ENCODE data around the gene SSU72.
A peak's percentile ranks its signal among the peaks of the same experiment; 100 is the strongest.

SSU72 gene

GRCh38 chr1:1603671-1604373 lies 29.2 kb upstream of the SSU72 start:
- Mint-ChIP-seq H3K4me3 (no peak overlapping the region), H3K36me3 (no peaks in the 10 kb centered on the region), H3K27me3 (peaks cover 4 to 9% of the 10 kb centered on the region in 2 donors)

GRCh38 chr1:1602968-1603506 lies 28.4 kb upstream of the SSU72 start:
- peak overlapping the region; percentile 69 for H3K27ac Mint-ChIP-seq
- H3K4me1 Mint-ChIP-seq = peaks cover 25 to 42% of the 10 kb centered on the region in 2 donors
- peaks cover 6 to 14% of the 10 kb centered on the region in 2 donors for H3K27me3 Mint-ChIP-seq
- ATAC-seq (replicated peaks) (peak in 1 of 2 donors; percentile 6), DNase-seq (no peak)
- peak overlapping the region; percentile 32 to 53 for H3K4me3 Mint-ChIP-seq
- no peaks in the 10 kb centered on the region for H3K9me3 Mint-ChIP-seq
- H3K36me3 Mint-ChIP-seq = no peaks in the 10 kb centered on the region

More at GRCh38 chr1:1603671-1604373, 29.2 kb upstream of the SSU72 start:
- ATAC-seq (replicated peaks) (no peak), DNase-seq (no peak)
- Mint-ChIP-seq H3K9me3 (no peaks in the 10 kb centered on the region), H3K4me1 (peaks cover 25 to 39% of the 10 kb centered on the region in 2 donors), H3K27ac (peak overlapping the region; percentile 62)

DNA sequence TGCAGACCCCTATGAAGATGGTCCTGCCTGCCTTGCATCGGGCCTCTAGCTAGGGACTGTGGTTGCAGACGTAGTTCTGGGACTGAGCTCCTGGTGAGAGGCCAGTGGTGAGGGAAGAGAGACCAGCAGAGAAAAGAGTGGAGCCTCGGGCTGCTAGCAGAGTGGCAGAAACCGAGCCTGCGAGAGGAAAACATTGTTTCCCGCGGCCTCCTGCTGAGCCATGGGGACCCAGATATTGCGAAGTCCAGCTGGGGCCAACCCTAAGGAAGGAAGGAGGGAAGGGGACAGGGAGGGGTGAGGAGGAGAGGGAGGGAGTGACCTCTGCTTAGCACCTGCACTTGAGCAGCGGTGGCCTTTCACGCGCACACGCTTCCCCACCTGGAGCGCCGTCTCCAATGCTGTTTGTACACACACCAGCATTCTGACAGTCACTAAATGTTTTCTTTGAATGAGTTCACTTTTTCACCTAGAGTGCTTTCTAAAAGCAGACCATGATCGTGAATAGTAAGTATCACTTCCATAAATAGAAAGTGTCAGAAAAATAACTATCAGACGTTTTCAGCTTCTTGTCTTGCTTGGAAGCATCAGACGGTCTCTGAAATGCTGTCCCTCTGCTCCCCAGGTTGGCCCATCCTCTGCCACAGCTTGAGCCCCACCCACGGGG lies 27.8 kb upstream of the SSU72 start:
- Mint-ChIP-seq H3K4me3 (peak overlapping the region; percentile 32 to 53), H3K9me3 (no peaks in the 10 kb centered on the region), H3K36me3 (no peaks in the 10 kb centered on the region), H3K27ac (peak overlapping the region; percentile 69), H3K4me1 (peaks cover 26 to 43% of the 10 kb centered on the region in 2 donors), H3K27me3 (peaks cover 6 to 19% of the 10 kb centered on the region in 2 donors)
- no peak for DNase-seq
- ATAC-seq (replicated peaks) = peak; percentile 35 to 50

DNA sequence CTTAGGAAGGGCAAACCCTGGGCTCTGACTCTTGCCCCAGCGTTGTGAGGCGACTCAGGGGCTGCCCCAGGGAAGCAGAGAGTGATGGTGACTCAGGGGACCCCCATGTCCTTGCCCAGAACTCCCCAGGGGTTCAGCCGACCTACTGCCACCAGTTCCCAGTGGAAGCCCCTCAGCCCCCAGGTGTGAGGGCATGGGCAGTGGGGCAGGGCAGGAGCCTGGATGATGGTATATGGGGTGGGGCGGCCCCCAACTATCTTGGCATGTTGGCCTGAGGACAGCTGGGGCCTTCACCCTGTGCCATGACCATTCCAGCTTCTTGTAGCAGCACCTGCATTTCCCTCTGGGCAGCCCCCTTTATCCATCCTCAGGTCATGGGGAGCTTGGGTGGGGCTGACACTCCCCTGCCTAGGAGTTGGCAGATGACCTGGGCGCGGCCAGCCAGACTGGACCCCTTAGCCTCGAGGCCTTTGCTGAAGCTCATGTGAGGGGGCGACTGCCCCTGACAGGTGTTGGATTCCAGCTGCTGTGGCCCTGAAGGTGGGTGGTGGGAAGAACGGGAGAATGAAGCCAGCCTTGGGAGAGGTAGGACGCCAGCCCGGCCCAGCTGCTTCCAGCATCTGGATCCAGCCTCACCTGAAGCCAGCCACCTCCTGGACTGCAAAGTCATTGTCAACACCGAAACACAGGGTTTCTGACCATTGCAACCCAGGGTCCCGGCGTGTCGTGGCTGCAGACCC lies 27.1 kb upstream of the SSU72 start:
- peaks cover 6 to 19% of the 10 kb centered on the region in 2 donors for H3K27me3 Mint-ChIP-seq
- H3K4me1 Mint-ChIP-seq = peaks cover 20 to 36% of the 10 kb centered on the region in 2 donors
- peak overlapping the region; percentile 44 to 69 for H3K4me3 Mint-ChIP-seq
- no peaks in the 10 kb centered on the region for H3K9me3 Mint-ChIP-seq
- ATAC-seq (replicated peaks) (no peak), DNase-seq (no peak)
- no peaks in the 10 kb centered on the region for H3K36me3 Mint-ChIP-seq
- H3K27ac Mint-ChIP-seq = no peak overlapping the region

GRCh38 chr1:1600861-1601563 lies 26.3 kb upstream of the SSU72 start:
- Mint-ChIP-seq H3K4me3 (peak overlapping the region; percentile 69 to 78), H3K9me3 (no peaks in the 10 kb centered on the region), H3K4me1 (peaks cover 20 to 33% of the 10 kb centered on the region in 2 donors), H3K27ac (peak overlapping the region; percentile 59), H3K27me3 (peaks cover 6 to 19% of the 10 kb centered on the region in 2 donors), H3K36me3 (no peaks in the 10 kb centered on the region)
- DNase-seq = no peak
- ATAC-seq (replicated peaks) = no peak

- peak within 1 kb of the TSS; percentile 77 for H3K27ac Mint-ChIP-seq
- ATAC-seq (replicated peaks) (peak; percentile 11 to 44), DNase-seq (no peak)
- H3K4me3 Mint-ChIP-seq = peak within 1 kb of the TSS; percentile 77 to 80
- H3K27me3 Mint-ChIP-seq = peaks cover 6 to 19% of the 10 kb centered on the region in 2 donors
- peaks cover 20 to 33% of the 10 kb centered on the region in 2 donors for H3K4me1 Mint-ChIP-seq
- H3K36me3 Mint-ChIP-seq = no peaks in the 10 kb centered on the region
- no peaks in the 10 kb centered on the region for H3K9me3 Mint-ChIP-seq
Measured at GRCh38 chr1:1599935-1600860, 25.5 kb upstream of the SSU72 start, which contains the start of gene FNDC10. FNDC10 (minus strand) TSS chr1:1600135; CDS start chr1:1600015, 120 bp downstream.

- Mint-ChIP-seq H3K9me3 (no peaks in the 10 kb centered on the region), H3K4me3 (peak overlapping the region; percentile 77 to 80), H3K36me3 (no peaks in the 10 kb centered on the region), H3K27ac (peak overlapping the region; percentile 77), H3K27me3 (peaks cover 6 to 19% of the 10 kb centered on the region in 2 donors), H3K4me1 (peaks cover 18 to 33% of the 10 kb centered on the region in 2 donors)
- DNase-seq (no peak), ATAC-seq (replicated peaks) (peak; percentile 50 to 60)
Measured at GRCh38 chr1:1599030-1599934, 24.6 kb upstream of the SSU72 start.

DNA sequence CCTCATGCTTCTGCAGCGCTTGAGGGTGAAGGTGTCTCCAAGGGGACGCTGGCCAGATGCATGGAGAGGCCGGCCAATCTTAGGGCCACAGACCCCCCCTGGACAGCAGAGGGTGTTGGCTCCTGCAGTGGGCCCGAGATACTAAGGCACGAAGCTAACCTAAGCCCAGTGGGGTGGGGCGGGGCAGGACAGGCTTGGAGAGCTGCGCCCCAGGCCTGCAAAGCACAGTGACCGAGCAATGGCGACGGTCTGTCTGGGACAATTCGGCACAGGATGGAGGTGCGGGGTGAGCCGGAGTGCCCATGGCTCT lies 24.0 kb upstream of the SSU72 start:
- Mint-ChIP-seq H3K4me3 (peak overlapping the region; percentile 77 to 80), H3K4me1 (peaks cover 18 to 31% of the 10 kb centered on the region in 2 donors), H3K27me3 (peaks cover 6 to 19% of the 10 kb centered on the region in 2 donors), H3K9me3 (no peaks in the 10 kb centered on the region), H3K27ac (peak overlapping the region; percentile 77), H3K36me3 (no peaks in the 10 kb centered on the region)
- DNase-seq (no peak), ATAC-seq (replicated peaks) (no peak)

DNA sequence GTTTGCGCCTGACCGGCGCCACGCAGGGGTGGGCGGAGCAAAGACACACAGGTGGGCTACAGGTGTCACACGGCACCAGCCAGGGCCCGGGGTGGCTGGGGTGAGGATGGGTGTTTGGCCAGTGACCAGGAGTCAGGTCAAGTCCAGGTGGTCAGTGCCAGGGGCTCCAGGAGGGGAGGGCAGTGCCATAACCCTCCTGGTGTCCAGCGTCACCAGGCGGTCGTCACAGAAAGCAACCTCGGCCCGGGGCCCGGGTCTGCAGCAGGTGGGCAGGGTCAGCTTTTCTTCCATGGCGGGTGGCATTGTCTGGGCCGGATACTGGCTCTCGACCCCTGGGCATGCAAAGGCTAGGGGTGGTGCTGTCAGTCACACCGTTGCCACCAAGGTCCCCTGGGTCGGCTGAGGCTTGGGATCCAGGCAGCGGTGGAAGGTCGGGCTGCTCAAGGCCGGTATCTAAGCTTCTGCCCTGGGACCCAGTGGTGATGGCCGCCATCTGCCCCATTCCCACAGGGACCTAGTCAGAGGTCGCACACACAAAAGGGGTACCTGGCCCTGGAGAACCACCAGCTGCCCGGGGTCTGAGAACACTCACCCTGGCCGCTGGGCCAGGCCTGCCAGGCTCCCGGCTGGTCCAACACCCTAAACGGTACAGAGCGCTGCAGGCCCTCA lies 23.5 kb upstream of the SSU72 start:
- Mint-ChIP-seq H3K27ac (no peak overlapping the region), H3K9me3 (no peaks in the 10 kb centered on the region), H3K36me3 (no peaks in the 10 kb centered on the region), H3K27me3 (peaks cover 6 to 19% of the 10 kb centered on the region in 2 donors), H3K4me1 (peaks cover 18 to 27% of the 10 kb centered on the region in 2 donors), H3K4me3 (peak overlapping the region in 1 of 2 donors; percentile 77)
- no peak for DNase-seq
- no peak for ATAC-seq (replicated peaks)

GRCh38 chr1:1597275-1597930 lies 22.7 kb upstream of the SSU72 start:
- Mint-ChIP-seq H3K36me3 (no peaks in the 10 kb centered on the region), H3K9me3 (no peaks in the 10 kb centered on the region), H3K4me1 (peaks cover 12 to 19% of the 10 kb centered on the region in 2 donors), H3K27me3 (peaks cover 6 to 19% of the 10 kb centered on the region in 2 donors), H3K27ac (no peak overlapping the region), H3K4me3 (no peak overlapping the region)
- ATAC-seq (replicated peaks) (peak; percentile 54 to 57), DNase-seq (no peak)

- H3K4me3 Mint-ChIP-seq = no peak overlapping the region
- H3K27me3 Mint-ChIP-seq = peaks cover 6 to 19% of the 10 kb centered on the region in 2 donors
- no peak for ATAC-seq (replicated peaks)
- H3K4me1 Mint-ChIP-seq = peaks cover 7 to 12% of the 10 kb centered on the region in 2 donors
- no peaks in the 10 kb centered on the region for H3K9me3 Mint-ChIP-seq
- H3K36me3 Mint-ChIP-seq = no peaks in the 10 kb centered on the region
- no peak for DNase-seq
- H3K27ac Mint-ChIP-seq = no peak overlapping the region
Measured at GRCh38 chr1:1596493-1597274, 22.0 kb upstream of the SSU72 start.
